ENCODE results near the gene PPP1R1B.

- no peak for TF ChIP-seq CTCF (conservative IDR thresholded peaks at IDR 0.05)
- no peak for TF ChIP-seq EZH2 (IDR thresholded peaks at IDR 0.05; ENCODE audit: low read depth)
Observed at GRCh38 chr17:39578272-39578671, 48.5 kb upstream of the PPP1R1B start.

All from PC-9 (cell line).